ES-I3 (cell line): Measurements from ENCODE around the gene TPM1.
"Not testable (repeated sequence)": the region's sequence is repeated elsewhere in the genome, so short reads cannot be mapped to it uniquely, and the experiment has no call there.

ENCODE experiments used
- H3K36me3 ChIP-seq: 2 replicates; pipeline ENCODE4 v1.6.1; 2013; ENCODE audit warnings: mild to moderate bottlenecking, low read length, control low read depth, moderate library complexity; ENCODE audit not compliant: insufficient read depth
- H3K4me1 ChIP-seq: 2 replicates; pipeline ENCODE4 v1.6.1; 2013; ENCODE audit warnings: mild to moderate bottlenecking, control low read depth, low read length; ENCODE audit not compliant: insufficient read depth
- H3K9ac ChIP-seq: 2 replicates; pipeline ENCODE4 v1.6.1; 2013; ENCODE audit warnings: low read depth, mild to moderate bottlenecking, low read length, moderate library complexity
- H3K9me3 ChIP-seq: 2 replicates; pipeline ENCODE4 v1.6.1; 2013; ENCODE audit warnings: mild to moderate bottlenecking, low read length, moderate library complexity; ENCODE audit not compliant: control insufficient read depth, insufficient read depth

The TPM1 gene

DNA sequence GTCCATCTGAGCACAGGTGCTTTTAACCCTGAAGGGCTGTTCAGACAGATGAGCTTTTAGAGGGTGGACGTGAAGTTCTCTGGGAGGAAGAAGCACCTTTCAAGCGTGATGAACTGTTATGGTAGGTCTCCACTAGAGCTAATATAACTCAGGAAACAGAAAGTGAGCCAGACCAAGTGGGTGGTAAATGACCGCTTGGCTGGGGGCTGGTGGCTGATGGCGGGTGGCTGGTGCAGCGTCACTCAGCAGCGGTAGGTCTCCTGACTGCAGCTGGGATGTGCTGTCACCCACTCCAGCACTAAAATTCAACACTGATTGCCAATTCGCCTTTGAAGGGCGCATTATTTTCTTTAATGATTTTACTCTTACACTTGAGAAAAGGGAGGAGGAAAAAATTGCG, 47.9 kb downstream of the TPM1 start:
- peaks cover 34% of the 10 kb centered on the region for H3K4me1 ChIP-seq
- H3K9ac ChIP-seq: no peak overlapping the region
- H3K9me3 ChIP-seq: no peaks in the 10 kb centered on the region

DNA sequence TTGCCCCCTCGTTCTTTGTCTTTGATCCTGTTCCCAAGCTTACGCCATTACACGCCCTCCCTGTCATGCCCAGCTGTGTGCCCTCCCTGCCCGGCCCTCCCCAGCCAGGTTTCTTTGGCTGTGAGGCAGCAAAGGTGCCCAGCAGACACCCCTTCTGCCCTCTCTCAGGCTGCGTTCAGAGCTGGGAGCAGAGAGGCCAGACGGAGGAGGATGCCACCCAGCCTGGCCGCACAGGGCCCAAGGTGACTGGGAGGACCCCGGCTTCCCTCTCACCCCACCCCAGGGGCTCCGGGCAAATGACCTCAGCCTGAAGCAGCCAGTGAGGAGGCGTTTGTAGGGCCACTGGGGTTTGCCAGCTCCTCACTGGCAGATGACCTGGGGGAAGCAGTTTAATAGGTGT, 48.3 kb downstream of the TPM1 start:
- peaks cover 34% of the 10 kb centered on the region for H3K4me1 ChIP-seq
- H3K9me3 ChIP-seq: no peaks in the 10 kb centered on the region
- no peak overlapping the region for H3K9ac ChIP-seq
- no peaks in the 10 kb centered on the region for H3K36me3 ChIP-seq

More for the DNA sequence above, 47.9 kb downstream of the TPM1 start:
- no peaks in the 10 kb centered on the region for H3K36me3 ChIP-seq

DNA sequence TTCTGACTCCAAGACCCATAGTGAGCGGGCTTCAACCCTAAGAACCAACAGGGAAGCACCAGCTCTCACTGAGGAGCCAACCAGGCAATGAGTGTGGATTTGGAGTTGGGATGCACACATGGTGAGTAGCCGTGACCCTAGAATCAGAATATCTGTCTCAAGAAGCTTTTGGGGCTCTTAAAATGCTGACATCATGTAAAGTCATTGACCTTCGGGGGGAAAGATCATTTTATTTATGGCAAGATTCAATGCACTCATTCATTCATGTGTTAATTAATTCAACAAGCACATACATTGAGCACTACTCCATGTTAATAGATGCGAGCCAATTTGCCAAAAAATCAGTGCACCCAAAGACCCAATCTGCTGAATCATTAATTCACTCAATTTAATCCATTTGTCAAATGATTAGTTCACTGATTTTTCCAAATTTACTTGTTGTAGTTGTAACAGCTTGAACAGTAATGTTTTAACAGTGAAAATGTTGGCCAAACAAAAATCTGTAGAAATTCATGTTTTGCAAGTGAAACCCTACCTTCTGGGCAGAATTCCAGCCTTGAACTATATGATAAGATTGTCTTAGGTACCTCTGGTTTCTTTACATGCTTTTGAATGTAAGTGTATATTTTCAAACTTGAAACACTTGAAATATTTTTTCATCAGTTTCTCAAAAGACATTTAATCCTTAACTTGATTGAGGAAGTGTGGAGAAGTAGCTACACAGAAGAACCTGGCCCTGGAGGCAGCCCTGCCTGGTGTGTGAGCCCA, 49.3 kb downstream of the TPM1 start:
- Histone ChIP-seq H3K9ac (no peak overlapping the region), H3K4me1 (peaks cover 29% of the 10 kb centered on the region), H3K36me3 (no peaks in the 10 kb centered on the region)

DNA sequence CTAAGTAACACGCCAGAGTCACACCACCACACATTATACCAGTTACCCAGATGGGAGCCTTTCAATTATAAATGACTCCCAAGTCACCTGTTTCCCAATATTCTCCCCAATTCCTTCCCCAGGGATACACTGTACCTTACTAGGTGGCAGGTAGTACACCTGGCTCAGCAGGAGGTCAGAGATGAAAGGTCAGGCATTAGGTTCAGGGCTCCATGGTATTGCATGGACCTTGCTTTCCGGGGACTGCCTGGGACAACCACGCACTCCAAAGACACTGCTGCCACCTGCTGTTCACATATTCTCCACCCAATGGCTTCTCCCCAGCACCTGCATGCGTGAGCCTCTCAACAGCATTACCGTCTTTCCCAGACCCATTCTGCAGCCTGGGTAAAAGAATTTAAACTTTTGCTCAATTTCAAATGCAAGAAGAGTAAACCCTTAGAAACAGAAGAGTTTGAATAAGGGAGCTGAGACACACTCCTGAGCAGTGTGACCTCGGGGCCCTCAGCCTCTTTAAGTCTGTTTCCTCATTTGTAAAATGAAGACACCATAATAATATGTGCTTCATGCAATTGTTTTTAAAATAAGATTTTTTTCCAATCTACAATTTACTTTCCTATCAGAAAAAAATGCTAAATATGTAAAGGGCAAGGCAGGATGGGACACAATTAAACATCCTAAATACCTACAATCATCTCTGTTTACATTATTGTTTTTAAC, 51.1 kb downstream of the TPM1 start:
- H3K4me1 ChIP-seq: peaks cover 19% of the 10 kb centered on the region
- no peaks in the 10 kb centered on the region for H3K36me3 ChIP-seq
- no peak overlapping the region for H3K9ac ChIP-seq
- no peaks in the 10 kb centered on the region for H3K9me3 ChIP-seq

More for the DNA sequence above, 49.3 kb downstream of the TPM1 start:
- no peaks in the 10 kb centered on the region for H3K9me3 ChIP-seq

DNA sequence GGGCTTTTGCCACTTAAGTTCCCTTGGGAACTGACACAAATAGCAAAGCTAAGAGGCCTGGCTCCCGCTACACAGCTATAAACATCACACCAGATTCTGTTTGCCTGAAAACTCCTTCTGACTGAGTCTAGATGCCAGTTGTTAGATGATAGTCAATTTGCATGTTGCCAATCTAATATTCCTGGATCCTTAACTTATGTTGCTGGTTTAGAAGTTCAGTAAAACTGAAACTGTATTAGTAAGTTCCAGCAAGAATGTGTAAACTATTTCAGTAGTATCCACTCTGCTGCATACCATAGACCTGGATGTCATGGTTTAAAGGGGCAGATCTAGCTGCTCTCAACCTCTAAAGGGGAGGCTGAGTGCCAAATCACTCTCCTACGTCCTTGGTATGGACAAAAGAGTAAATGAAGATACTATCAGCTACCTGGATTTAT, 52.0 kb downstream of the TPM1 start:
- Histone ChIP-seq H3K9me3 (no peaks in the 10 kb centered on the region), H3K36me3 (no peaks in the 10 kb centered on the region), H3K4me1 (peaks cover 11% of the 10 kb centered on the region), H3K9ac (no peak overlapping the region)

DNA sequence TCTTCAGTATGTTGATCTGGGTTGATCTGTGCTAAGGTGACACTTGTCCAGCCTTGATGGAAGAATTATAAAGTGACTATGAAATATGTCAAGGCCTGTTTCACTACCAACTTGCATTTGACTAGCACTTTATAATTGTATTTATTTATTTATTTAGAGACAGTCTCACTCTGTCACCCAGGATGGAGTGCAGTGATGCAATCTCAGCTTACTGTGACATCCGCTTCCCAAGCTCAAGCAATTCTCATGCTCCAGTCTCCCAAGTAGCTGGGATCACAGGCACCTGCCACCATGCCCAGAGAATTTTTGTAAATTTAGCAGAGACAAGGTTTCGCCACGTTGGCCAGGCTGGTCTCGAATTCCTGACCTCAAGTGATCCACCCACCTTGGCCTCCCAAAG, 53.6 kb downstream of the TPM1 start:
- Histone ChIP-seq H3K4me1 (no peaks in the 10 kb centered on the region; the same call in 1 of the 2 replicates), H3K9ac (no peak overlapping the region), H3K36me3 (no peaks in the 10 kb centered on the region)

DNA sequence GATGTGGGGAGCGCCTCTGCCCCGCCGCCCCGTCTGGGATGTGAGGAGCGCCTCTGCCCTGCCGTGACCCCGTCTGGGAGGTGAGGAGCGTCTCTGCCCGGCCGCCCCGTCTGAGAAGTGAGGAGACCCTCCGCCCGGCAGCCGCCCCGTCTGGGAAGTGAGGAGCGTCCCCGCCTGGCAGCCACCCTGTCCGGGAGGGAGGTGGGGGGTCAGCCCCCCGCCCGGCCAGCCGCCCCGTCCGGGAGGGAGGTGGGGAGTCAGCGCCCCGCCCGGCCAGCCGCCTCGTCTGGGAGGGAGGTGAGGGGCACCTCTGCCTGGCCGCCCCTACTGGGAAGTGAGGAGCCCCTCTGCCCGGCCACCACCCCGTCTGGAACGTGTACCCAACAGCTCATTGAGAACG, 56.4 kb downstream of the TPM1 start:
- H3K36me3 ChIP-seq, H3K9me3 ChIP-seq, H3K4me1 ChIP-seq, H3K9ac ChIP-seq: not testable (repeated sequence)

More for the DNA sequence above, 53.6 kb downstream of the TPM1 start:
- 0 out of 2 replicates have a peak, but pooled peaks cover 3% of the 10 kb centered on the region for H3K9me3 ChIP-seq

DNA sequence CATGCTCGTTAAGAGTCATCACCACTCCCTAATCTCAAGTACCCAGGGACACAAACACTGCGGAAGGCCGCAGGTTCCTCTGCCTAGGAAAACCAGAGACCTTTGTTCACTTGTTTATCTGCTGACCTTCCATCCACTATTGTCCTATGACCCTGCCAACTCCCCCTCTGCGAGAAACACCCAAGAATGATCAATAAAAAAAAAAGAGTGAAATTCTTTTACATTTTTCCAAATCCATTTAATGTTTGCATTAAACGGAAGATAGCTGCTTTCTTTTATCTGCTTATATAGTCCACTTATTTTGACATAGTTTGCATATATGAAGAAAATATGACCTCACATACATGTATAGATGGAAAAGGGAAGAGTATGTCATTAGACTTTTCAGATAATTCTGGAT, 57.0 kb downstream of the TPM1 start:
- not testable (repeated sequence) for H3K4me1 ChIP-seq, H3K9me3 ChIP-seq, H3K36me3 ChIP-seq

DNA sequence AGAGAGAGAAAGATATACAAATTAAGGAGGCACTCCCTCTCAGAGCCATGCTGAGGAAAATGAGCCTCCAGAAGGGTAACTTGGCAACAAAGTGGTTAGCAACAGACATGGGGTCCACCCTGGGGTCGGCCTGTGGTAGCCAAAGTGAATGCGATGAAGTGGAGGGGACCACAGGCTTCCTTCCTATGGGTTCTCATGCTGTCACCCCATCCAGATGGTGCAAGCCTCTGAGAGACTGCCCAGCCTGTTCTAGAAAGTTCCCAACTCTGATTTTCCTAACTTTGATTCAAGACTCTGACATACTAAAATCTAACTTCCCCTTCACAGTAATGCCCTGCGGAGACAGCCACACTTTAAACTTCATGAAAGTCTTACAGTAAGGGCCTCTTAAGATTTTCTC, 60.9 kb downstream of the TPM1 start:
- no peak overlapping the region for H3K9ac ChIP-seq
- H3K36me3 ChIP-seq: no peaks in the 10 kb centered on the region
- no peaks in the 10 kb centered on the region for H3K4me1 ChIP-seq
- 0 out of 2 replicates have a peak, but pooled peaks cover 3% of the 10 kb centered on the region for H3K9me3 ChIP-seq

More for the DNA sequence above, 57.0 kb downstream of the TPM1 start:
- not testable (repeated sequence) for H3K9ac ChIP-seq

DNA sequence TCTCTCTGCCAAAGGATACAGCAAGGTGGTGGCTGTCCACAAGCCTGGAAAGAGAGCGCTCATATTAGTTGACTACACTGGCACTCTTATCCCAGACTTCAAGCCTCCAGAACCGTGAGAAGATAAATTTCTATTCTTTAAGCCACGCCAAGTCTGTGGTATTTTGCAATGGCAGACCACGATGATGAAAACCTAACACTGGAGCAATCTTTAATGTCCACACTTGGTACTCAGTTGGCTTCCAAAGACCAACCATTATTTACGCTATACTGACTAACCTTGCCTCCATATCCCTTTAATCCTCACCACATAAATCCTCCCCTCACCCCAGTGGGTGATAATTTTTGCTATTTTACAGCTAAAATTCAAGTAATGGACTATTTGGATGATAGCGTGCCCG, 62.2 kb downstream of the TPM1 start:
- Histone ChIP-seq H3K9ac (no peak overlapping the region), H3K4me1 (no peaks in the 10 kb centered on the region), H3K9me3 (0 out of 2 replicates have a peak, but pooled peaks cover 3% of the 10 kb centered on the region), H3K36me3 (no peaks in the 10 kb centered on the region)

DNA sequence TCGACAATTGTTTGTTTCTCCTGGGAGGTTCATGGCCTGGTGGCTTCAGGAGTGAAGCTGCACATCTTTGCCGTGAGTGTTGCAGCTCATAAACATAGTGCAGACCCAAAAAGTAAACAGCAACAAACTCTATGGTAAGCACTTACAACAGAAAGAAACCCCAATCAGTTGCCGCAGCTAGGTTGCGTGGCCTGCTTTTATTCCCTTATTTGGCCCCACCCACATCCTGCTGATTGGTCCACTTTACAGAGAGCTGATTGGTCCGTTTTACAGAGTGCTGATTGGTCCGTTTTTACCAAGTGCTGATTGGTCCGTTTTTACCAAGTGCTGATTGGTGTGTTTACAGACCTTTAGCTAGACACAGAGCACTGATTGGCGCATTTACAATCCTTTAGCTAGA, 62.8 kb downstream of the TPM1 start:
- not testable (repeated sequence) for H3K36me3 ChIP-seq, H3K4me1 ChIP-seq, H3K9ac ChIP-seq, H3K9me3 ChIP-seq

DNA sequence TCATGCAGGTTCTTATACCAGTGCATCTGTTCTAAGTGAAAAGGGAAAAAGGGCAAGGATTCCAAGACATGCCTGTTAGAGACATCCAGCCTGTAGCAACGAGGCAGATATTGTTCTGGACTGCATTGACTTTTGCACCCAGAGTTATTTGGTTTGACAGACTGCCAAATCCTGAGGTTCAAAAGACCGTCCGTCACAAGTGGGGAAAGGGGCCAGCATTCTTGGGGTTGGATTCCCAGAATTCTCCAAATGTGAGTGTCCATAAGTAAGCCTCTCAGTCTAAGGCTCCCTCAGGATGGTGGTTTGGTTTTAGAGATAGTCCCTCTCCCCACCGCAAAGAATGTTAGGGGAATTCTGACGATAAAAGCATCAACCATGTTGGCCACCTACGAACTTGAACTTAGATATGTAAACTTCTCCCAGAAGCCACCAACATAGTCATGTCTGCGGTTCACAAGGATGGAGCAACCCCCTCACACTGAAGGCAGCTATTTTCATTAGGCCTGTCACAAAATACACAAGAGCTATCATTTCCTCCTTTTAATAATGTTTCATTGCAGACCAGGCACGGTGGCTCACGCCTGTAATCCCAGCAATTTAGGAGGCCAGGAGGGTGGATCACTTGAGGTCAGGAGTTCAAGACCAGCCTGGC, 65.5 kb downstream of the TPM1 start:
- Histone ChIP-seq H3K9ac (no peak overlapping the region), H3K36me3 (no peaks in the 10 kb centered on the region), H3K4me1 (no peaks in the 10 kb centered on the region)

DNA sequence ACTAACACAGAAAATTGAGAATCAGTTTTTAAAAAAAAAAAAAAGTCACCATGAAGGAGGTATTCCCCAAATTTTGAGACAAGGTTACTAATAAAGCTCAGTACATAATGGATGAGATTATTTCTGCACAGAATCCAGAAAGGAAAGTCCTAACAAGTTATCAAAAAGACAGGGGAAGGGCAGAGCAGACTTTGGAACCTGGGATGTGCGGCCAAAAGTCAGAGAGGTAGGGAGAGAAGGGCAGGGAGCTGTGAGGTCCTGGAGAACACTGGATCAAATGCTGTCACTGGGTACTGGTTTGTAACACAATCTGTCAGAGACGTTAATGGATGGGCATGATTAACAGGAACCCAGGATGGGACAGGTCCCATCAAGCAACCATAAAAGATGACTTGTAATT, 67.0 kb downstream of the TPM1 start:
- Histone ChIP-seq H3K36me3 (no peaks in the 10 kb centered on the region), H3K9me3 (no peaks in the 10 kb centered on the region)

More for the DNA sequence above, 65.5 kb downstream of the TPM1 start:
- H3K9me3 ChIP-seq: no peaks in the 10 kb centered on the region

DNA sequence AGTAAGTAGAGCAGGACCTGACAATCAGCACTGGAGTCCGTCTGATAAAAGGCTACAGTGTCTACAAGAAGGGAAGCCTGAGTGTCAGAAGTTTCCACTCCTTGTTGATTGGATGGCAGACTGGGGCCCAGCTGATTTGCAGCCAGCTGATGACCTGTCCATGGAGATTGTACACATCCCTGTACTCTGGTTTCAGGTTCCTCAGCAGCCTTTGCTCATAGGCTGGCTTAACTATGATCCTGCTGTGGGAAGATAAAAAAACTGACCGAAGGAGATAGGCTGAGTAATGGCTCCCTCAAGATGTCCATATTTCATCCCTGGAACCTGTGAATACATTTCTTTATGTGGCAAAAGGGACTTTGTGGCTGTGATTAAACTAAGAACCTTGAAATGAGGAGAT, 67.4 kb downstream of the TPM1 start:
- no peaks in the 10 kb centered on the region for H3K4me1 ChIP-seq
- no peak overlapping the region for H3K9ac ChIP-seq
- no peaks in the 10 kb centered on the region for H3K9me3 ChIP-seq
- no peaks in the 10 kb centered on the region for H3K36me3 ChIP-seq

More for the DNA sequence above, 67.0 kb downstream of the TPM1 start:
- H3K9ac ChIP-seq: no peak overlapping the region
- no peaks in the 10 kb centered on the region for H3K4me1 ChIP-seq
